HG02870 (cell line): Measurements from ENCODE around the gene STH.

ENCODE experiments used
- ATAC-seq: cut with Tn5 transposase; IDR thresholded peaks from one replicate; pipeline ENCODE4 v1.9.1; 2021; ENCODE audit warnings: mild to moderate bottlenecking, moderate library complexity; ENCODE audit not compliant: unreplicated experiment

STH gene

DNA sequence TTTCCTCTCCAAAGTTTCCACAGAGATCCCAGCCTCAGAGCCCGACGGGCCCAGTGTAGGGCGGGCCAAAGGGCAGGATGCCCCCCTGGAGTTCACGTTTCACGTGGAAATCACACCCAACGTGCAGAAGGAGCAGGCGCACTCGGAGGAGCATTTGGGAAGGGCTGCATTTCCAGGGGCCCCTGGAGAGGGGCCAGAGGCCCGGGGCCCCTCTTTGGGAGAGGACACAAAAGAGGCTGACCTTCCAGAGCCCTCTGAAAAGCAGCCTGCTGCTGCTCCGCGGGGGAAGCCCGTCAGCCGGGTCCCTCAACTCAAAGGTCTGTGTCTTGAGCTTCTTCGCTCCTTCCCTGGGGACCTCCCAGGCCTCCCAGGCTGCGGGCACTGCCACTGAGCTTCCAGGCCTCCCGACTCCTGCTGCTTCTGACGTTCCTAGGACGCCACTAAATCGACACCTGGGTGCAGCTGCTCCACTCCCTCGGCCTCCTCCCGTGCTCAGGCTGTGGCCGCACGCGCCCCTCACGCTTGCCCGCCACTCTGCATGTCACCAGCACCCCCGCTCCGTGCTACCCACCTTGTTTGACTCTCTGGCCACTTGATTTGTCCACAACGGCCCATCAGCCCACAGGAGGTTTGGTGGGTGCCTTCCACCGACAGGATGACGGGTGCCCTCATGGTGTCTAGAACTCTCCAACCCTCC is 15.3 kb upstream of the STH start:
- ATAC-seq: no peak

DNA sequence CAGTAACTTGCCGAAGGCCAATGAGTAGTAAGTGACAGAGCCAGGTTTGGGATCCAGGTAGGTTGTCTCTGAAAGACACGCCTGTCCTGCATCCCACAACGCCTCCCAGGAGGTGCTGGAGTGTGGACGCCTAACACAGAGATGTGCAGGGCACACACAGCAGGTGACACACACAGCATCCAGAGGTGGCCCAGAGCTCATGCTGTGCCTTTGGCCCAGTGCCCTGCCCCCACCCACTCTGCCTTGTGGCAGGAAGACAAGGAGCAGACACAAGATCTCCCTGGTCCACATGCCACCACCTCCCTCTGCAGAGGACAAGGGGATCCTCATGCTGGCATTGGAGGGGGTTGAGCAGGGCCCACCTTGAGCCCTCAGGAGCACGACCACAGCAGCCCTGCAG is 14.7 kb upstream of the STH start:
- no peak for ATAC-seq

DNA sequence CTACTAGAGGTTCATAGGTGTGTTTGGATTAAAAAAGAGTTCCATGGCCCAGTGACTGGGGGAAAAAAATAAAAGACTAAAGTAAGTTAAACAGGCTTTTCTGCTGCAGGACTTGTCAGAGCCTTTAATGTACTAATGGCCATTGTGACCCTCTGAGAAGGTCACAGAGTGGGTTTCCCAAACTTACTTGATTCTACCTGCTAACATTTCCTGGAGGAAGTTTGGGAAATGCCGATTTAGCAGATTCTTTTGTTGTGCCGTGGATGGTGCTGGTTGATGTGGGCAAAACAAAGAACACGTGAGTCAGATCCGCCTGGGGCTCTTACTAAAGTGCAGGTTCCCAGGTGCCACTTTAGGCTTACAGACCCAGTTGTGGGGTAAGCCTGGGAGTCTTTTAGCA is 13.6 kb upstream of the STH start:
- no peak for ATAC-seq

DNA sequence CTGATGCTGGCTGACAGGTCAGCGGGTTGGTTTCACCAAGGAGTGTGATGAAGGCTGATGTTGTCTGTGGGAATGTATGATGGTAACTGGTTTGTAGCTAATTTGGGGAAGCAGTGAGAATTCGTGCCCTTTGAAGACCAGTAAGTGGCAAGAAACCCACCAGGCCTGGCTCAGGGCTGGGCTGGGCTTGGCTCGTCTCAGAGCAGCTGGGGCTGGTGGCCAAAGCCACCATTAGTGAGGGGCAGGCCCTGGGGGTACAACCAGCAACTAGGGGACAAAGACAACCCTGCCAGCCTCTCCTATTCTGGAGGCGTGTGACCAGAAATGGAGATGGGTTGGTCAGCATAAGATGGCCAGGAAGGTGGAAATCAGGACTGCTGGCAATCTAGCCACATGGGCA is 13.0 kb upstream of the STH start:
- ATAC-seq: no peak

DNA sequence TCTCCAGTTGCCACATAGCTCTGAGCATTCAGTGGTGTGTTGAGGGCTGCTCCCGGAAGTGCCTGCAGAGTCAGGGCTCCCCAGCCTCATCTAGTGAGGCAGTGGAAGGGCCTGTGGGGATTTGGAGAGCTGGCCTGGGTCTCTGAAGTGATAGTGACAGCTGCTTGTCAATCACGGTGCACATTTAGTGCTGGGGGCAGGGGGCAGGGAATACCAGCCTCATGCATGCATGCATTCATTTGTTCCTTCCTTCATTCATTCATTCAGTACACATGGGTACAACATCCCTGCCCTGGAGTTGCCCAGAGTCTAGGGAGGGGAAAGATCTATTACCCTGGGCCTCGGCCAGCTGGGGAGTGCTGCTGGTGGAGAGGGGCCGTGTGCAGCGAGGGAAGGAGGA is 11.3 kb upstream of the STH start:
- ATAC-seq: no peak

DNA sequence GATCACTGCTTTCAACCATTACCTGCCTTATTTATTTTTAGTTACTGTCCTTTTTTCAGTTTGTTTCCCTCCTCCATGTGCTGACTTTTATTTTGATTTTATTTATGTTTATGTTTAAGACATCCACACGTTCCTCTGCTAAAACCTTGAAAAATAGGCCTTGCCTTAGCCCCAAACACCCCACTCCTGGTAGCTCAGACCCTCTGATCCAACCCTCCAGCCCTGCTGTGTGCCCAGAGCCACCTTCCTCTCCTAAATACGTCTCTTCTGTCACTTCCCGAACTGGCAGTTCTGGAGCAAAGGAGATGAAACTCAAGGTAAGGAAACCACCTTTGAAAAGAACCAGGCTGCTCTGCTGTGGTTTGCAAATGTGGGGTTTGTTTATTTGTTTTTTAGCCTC is 9.3 kb upstream of the STH start:
- no peak for ATAC-seq

DNA sequence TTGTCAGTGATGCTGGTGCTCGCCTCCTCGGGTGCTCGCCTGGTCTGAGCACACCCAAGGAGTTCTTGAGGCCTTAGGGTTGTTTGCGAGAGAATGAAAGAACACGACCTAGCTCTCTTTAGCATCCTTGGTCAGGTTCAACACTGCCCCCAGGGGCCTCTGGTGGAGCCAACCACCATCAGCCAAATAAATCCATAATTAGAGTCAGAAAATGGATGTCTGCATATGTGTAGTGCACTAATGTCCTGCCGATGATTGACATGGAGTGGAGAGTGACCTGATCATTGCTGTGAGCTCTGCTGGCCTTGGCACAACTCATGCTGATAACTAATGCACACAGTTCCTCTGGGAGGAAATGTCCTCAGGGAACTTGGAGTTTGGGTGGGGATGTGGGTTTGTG is 8.2 kb upstream of the STH start:
- no peak for ATAC-seq

DNA sequence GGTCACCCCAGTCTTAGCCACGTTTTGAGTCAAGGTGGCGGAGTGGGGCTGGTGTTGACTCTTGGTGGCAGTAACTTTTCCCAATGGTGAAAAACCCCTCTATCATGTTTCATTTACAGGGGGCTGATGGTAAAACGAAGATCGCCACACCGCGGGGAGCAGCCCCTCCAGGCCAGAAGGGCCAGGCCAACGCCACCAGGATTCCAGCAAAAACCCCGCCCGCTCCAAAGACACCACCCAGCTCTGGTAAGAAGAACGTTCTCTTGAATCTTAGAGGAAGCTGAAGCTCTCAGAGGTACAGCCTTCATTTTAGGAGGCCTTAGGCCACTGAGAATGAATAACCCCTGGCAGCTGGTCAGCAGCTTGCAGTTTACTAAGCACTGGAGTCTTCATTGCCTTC is 7.7 kb upstream of the STH start:
- ATAC-seq: no peak

DNA sequence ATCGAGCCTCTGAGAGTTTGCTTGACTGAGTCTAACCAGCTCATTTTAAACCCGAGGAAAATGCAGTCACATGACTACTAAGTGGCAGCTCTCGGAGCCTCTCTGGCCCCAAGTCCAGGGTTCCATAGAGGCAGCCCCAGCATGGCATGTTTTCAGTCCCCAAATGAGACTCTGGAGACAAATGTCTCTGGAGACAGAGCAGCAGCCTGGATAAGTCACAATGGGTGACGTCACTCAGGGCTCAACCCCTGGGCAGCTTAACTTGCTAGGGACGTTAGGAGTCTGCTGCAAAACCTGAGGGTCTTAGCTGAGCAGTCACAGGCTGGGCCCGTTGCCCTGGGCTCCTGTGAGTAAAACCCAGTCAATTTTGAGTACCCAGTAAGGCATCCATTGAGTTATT is 6.9 kb upstream of the STH start:
- no peak for ATAC-seq

DNA sequence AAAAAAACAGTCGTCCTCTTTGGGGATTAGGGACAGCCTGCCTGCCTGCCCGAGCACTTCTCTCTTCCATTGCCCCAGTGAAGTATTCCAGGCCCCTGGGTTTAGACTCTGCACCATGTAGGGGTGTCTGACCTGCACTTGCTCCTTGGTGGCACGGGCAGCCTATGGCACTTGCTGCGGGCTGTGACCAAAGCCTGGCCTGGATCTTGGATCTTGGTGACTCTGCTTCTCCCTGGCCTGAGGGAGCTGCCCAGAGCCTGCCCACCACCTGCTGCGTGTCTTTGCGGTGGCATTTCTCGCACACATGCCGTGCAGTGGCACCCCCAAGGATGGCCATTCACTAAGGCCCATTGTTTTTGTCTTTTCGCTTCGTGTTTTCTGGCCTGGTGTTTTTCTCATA is 6.1 kb upstream of the STH start:
- no peak for ATAC-seq

DNA sequence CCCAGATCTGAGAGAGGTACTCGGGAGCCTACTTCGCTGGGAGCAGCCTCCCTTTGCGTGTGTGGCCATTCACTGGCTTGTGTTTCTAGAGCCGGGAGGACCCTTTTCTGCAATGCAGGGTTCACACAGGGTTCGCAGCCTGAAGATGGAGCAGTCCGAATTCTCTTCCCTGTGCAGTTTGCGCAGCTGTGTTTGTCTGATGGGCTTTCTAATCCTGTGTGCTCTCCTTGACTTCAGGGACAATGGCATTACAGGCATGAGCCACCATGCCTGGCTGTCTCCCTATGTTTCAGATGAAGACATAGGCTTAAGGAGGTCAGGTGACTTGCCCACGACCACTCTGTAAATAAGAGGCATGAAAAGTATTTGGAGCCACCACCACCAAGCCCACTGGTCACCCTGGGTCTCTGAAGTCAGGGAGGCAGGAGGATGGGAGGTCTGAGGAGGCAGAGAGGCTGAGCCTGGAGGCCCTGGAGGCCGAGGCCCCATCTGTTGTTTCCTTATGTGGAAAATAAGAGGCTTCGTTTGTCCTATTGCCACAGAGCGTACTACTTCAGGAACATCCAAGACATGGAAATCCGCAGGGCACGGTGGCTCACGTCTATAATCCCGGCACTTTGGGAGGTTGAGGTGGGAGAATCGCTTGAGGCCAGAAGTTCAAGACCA is 5.0 kb upstream of the STH start:
- ATAC-seq: no peak

DNA sequence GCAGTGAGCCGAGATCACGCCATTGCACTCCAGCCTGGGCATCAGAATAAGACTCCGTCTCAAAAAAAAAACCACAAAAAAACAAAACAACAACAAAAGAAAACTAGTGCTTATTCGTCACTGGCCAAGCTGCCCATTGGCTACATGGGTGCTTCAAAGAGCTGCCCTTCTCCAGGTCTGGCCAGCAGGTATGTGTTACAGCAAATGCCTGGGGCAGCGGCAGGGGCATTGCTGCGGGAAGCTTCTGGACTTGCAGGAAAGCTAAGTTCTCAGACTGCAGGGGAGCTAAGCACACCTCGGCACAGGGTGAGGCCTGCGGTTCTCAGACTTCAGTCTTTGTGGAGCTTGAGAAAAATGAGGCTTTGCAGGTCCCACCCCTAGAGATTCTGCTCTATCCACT is 4.1 kb upstream of the STH start:
- no peak for ATAC-seq

DNA sequence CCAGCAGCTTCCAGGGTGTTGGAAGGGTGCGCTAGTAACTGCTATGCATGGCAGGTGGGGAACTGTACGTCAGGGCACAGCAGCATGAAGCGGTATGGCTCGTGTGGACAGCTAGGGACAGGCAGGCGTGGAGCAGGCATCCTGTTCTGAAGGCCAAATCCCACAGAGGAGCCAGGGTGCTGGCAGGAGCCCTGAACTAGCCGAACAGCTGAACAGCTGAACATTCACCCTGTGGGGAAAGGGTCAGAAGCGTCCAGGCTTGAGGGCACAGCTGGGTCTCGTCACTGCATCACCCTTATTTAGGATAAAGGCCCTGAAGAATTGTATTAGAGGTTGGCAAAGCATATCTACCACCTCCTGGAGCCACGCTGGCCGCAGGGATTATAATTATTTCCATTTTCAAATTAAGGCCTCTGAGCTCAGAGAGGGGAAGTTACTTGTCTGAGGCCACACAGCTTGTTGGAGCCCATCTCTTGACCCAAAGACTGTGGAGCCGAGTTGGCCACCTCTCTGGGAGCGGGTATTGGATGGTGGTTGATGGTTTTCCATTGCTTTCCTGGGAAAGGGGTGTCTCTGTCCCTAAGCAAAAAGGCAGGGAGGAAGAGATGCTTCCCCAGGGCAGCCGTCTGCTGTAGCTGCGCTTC is 3.3 kb upstream of the STH start:
- ATAC-seq: no peak

DNA sequence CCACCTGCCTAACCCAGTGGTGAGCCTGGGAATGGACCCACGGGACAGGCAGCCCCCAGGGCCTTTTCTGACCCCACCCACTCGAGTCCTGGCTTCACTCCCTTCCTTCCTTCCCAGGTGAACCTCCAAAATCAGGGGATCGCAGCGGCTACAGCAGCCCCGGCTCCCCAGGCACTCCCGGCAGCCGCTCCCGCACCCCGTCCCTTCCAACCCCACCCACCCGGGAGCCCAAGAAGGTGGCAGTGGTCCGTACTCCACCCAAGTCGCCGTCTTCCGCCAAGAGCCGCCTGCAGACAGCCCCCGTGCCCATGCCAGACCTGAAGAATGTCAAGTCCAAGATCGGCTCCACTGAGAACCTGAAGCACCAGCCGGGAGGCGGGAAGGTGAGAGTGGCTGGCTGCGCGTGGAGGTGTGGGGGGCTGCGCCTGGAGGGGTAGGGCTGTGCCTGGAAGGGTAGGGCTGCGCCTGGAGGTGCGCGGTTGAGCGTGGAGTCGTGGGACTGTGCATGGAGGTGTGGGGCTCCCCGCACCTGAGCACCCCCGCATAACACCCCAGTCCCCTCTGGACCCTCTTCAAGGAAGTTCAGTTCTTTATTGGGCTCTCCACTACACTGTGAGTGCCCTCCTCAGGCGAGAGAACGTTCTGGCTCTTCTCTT is 2.6 kb upstream of the STH start:
- no peak for ATAC-seq

DNA sequence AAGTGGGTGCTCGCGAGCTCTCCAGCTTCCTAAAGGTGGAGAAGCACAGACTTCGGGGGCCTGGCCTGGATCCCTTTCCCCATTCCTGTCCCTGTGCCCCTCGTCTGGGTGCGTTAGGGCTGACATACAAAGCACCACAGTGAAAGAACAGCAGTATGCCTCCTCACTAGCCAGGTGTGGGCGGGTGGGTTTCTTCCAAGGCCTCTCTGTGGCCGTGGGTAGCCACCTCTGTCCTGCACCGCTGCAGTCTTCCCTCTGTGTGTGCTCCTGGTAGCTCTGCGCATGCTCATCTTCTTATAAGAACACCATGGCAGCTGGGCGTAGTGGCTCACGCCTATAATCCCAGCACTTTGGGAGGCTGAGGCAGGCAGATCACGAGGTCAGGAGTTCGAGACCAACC is 1.9 kb upstream of the STH start:
- no peak for ATAC-seq

DNA sequence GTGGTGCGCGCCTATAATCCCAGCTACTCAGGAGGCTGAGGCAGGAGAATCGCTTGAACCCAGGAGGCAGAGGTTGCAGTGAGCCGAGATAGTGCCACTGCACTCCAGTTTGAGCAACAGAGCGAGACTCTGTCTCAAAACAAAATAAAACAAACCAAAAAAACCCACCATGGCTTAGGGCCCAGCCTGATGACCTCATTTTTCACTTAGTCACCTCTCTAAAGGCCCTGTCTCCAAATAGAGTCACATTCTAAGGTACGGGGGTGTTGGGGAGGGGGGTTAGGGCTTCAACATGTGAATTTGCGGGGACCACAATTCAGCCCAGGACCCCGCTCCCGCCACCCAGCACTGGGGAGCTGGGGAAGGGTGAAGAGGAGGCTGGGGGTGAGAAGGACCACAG is 1.4 kb upstream of the STH start:
- ATAC-seq: no peak

DNA sequence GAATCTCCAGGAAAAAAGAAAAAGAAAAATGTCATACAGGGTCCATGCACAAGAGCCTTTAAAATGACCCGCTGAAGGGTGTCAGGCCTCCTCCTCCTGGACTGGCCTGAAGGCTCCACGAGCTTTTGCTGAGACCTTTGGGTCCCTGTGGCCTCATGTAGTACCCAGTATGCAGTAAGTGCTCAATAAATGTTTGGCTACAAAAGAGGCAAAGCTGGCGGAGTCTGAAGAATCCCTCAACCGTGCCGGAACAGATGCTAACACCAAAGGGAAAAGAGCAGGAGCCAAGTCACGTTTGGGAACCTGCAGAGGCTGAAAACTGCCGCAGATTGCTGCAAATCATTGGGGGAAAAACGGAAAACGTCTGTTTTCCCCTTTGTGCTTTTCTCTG is 845 bp downstream of the STH start:
- ATAC-seq: no peak

DNA sequence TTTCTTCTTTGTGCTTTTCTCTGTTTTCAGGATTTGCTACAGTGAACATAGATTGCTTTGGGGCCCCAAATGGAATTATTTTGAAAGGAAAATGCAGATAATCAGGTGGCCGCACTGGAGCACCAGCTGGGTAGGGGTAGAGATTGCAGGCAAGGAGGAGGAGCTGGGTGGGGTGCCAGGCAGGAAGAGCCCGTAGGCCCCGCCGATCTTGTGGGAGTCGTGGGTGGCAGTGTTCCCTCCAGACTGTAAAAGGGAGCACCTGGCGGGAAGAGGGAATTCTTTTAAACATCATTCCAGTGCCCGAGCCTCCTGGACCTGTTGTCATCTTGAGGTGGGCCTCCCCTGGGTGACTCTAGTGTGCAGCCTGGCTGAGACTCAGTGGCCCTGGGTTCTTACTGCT is 1.2 kb downstream of the STH start:
- no peak for ATAC-seq

DNA sequence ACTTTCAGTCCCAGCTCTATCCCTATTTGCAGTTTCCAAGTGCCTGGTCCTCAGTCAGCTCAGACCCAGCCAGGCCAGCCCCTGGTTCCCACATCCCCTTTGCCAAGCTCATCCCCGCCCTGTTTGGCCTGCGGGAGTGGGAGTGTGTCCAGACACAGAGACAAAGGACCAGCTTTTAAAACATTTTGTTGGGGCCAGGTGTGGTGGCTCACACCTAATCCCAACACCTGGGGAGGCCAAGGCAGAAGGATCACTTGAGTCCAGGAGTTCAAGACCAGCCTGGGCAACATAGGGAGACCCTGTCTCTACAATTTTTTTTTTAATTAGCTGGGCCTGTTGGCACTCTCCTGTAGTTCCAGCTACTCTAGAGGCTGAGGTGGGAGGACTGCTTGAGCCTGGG is 1.7 kb downstream of the STH start:
- ATAC-seq: no peak

DNA sequence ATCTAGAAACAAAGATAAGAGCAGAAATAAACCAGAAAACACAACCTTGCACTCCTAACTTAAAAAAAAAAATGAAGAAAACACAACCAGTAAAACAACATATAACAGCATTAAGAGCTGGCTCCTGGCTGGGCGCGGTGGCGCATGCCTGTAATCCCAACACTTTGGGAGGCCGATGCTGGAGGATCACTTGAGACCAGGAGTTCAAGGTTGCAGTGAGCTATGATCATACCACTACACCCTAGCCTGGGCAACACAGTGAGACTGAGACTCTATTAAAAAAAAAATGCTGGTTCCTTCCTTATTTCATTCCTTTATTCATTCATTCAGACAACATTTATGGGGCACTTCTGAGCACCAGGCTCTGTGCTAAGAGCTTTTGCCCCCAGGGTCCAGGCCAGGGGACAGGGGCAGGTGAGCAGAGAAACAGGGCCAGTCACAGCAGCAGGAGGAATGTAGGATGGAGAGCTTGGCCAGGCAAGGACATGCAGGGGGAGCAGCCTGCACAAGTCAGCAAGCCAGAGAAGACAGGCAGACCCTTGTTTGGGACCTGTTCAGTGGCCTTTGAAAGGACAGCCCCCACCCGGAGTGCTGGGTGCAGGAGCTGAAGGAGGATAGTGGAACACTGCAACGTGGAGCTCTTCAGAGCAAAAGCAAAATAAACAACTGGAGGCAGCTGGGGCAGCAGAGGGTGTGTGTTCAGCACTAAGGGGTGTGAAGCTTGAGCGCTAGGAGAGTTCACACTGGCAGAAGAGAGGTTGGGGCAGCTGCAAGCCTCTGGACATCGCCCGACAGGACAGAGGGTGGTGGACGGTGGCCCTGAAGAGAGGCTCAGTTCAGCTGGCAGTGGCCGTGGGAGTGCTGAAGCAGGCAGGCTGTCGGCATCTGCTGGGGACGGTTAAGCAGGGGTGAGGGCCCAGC is 2.6 kb downstream of the STH start:
- ATAC-seq: no peak
